GM15510 (cell line): ENCODE results near the gene GIGYF2.

ENCODE experiments used
- POLR2A ChIP-seq: IDR thresholded peaks from 3 replicates; pipeline ENCODE4 v1.6.1; 2011; ENCODE audit warnings: borderline replicate concordance; ENCODE audit not compliant: insufficient read length; ENCODE audit errors: extremely low read depth

The GIGYF2 gene

DNA sequence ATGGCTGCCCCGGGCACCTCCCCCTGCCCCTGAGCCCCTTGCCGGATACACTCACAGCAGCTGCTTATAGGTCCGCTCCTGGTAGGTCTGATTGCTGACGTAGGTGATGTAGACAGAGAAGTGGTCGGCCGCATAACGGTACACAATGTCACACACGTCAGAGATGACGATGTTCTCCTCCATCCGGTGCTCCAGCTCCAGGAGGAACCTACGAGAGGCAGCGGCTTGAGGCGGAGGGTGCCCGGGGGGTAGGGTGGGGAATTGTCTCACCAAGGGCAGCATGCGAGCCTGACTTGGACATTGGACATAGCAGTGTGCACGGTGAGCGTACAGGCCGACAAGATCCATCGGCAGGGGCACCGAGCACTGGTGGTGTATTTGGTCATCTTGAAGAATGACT, 195.7 kb downstream of the GIGYF2 start:
- no peak for TF ChIP-seq POLR2A

DNA sequence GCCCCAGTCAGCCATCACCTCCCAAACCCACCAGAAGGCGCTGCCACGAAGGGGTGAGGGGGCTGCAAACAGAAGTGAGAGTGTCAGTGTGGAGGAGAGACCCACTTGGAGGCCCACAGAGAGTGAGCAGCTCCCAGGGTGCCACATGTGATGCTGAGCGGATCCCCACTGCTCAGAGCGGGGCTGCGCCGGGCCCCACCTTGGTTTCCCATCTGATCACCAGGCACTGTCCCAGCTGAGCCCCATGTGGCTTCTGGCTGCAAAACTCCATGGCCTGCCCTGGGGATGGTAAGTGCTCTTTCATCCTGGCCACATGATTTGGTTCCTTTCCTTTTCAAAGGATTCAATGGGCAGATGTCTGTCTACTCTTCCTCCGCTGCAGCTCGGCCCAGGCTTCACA, 196.7 kb downstream of the GIGYF2 start:
- TF ChIP-seq POLR2A = no peak

DNA sequence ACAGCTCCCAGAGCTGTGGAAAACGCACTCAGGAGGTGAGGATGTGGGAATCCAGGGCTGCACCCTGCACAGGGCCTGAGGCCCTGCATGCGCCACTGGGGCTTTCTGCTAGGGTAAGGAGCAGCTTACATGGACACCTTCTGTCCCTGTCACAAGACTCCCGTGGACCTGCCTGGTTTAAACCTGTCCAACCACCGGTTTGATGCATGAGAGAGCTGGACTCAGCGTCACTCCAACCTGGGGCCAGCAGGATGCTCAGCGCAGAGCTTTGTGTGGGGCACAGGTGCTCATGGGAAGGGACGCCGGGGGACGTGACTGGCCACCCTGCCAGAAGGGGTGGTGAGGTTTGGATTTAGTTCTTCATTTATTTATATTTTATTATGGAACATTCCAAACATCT, 197.1 kb downstream of the GIGYF2 start:
- no peak for TF ChIP-seq POLR2A

DNA sequence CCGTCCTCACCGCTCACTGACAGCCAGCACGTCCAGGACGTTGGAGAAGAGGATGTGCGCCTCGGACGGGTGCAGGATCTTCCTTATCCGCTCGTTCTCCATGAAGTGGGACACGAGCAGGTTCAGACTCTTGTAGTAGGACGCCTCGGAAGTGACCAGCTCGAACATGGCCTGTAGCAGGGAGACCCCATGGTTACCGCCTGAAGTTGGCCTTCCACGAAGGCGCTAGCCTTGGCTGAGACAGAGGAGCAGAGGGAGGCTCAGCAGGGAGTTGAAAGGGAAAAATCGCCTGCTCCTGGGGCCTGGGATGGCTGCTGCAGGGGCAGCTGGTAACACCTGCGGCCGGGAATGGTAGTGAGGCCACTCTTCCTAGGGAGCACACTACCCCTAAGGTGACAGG, 197.6 kb downstream of the GIGYF2 start:
- TF ChIP-seq POLR2A = no peak

DNA sequence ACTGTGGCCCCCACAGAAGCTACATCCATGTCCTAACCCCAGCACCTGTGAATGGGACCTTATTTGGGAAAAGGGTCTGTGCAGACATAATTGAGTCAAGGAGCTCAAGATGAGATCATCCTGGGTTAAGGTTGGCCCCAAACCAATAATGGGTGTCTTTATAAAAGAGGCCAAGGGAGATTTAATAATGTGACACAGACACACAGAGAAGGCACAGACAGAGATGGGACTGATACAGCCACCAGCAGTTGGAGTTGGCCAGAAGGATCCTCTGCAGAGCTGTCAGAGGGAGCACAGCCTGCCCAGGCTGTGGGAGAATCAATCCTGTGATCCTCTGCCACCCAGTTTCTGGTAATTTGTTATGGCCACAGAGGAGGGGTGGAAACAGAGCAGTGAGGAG, 199.0 kb downstream of the GIGYF2 start:
- TF ChIP-seq POLR2A = no peak

- no peak for TF ChIP-seq POLR2A
Observed at GRCh38 chr2:232896720-232897597, 199.8 kb downstream of the GIGYF2 start.

GRCh38 chr2:232897598-232898408, 200.7 kb downstream of the GIGYF2 start:
- no peak for TF ChIP-seq POLR2A

GRCh38 chr2:232898592-232899543, 201.7 kb downstream of the GIGYF2 start:
- TF ChIP-seq POLR2A = no peak

- TF ChIP-seq POLR2A = no peak
Observed at GRCh38 chr2:232900811-232901735, 203.9 kb downstream of the GIGYF2 start.

DNA sequence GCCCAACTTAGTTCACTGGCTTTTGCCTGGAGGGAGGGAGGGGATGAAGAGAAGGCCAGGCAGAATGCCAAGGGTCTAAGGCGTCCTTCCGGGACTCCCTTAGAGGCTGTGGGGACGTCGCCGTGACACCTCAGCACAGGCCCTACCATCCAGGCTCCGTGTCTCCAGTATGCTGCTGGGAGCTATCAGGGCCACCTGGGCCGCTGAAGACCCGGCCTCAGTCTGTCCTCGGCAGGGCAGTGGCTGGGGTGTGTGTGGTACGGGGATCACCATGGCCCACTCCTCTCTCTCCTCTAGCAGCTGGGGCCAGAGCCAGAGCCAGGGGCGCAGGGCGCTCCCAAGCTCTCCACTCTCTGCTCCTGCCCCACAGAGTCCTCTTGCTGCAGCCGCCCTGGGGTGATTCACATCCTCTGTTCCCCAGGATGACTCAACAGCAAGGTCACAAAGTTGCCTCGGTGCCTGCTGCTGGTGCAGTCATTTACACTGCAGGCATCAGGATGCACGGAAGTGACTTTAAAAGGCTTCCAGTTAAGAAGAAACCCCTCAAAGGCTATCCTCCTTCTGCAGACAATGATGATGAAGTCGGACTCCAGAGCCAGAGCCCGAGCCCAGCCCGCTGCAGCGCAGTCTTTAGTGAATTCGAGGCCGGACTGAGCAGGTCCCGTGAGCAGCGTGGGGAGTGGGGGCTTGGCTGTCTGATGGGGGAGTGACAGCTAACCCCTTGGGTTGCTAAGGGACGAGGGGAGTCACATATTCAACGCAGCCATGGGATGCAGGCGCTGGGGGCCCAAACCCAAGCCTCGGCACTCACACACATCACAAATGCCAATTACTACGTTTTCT, 204.8 kb downstream of the GIGYF2 start:
- TF ChIP-seq POLR2A = no peak

GRCh38 chr2:232903989-232904388, 206.9 kb downstream of the GIGYF2 start:
- no peak for TF ChIP-seq POLR2A

GRCh38 chr2:232908695-232909094, 211.6 kb downstream of the GIGYF2 start:
- no peak for TF ChIP-seq POLR2A
